ENCODE measurements around the gene TECTA. TPM values are rescaled to one million over a fixed set of nuclear protein-coding genes. Genes with fewer than 3 reads are reported as not detected.
"Not testable (repeated sequence)": the region's sequence is repeated elsewhere in the genome, so short reads cannot be mapped to it uniquely, and the experiment has no call there.

TECTA gene
- polyA plus RNA-seq, 2 of the 4 experiments (the other 2 are of a cell fraction), result 0.05 to 0.14 TPM

DNA sequence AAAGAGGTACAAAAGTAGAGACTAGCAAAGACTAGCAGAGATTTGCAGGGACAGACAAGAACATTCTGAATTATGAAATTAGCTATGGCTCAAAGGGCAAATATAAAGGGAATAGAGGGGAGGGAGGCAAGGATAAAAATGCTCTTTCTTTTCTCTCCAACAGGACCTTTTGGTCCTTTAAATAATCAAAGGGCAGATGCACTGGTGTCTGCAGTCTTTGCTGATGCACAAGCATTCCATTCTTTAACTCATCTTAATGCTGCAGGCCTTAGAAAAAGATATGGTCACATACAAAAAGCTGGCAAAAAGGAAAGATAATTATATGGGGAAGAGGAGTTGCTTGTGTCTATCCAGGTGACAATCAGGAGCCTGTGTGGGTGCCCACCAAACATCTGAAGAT is 137.9 kb downstream of the TECTA start:
- POLR2A ChIA-PET, result no interaction called here
- H3K27ac ChIP-seq, result no peak overlapping the region
- DNase-seq (ENCODE audit: low read depth in 1 of 2, low spot score in 1 of 2) (no peak), ATAC-seq (no peak), FAIRE-seq (no peak)
- TF ChIP-seq, protein P1, sequence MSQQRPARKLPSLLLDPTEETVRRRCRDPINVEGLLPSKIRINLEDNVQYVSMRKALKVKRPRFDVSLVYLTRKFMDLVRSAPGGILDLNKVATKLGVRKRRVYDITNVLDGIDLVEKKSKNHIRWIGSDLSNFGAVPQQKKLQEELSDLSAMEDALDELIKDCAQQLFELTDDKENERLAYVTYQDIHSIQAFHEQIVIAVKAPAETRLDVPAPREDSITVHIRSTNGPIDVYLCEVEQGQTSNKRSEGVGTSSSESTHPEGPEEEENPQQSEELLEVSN (IDR thresholded peaks at IDR 0.05; ENCODE audit: borderline replicate concordance, low read depth), result no peak
- TF ChIP-seq CBX2 (IDR thresholded peaks at IDR 0.05; ENCODE audit: borderline replicate concordance, low read depth) (no peak), GATA3 (IDR thresholded peaks at IDR 0.05; ENCODE audit: borderline replicate concordance) (no peak), RNF2 (IDR thresholded peaks at IDR 0.05; ENCODE audit: borderline replicate concordance, low read depth) (no peak), FOSB (CRISPR knock-in tag; IDR thresholded peaks at IDR 0.05) (no peak), NFE2L2 (conservative IDR thresholded peaks at IDR 0.05; ENCODE audit: low read length) (no peak), KDM1A (IDR thresholded peaks at IDR 0.05; ENCODE audit: low read depth) (no peak), SREBF2 (IDR thresholded peaks at IDR 0.05) (no peak), CBX8 (IDR thresholded peaks at IDR 0.05) (no peak), HDAC2 (IDR thresholded peaks at IDR 0.05) (no peak)
- H3K4me1 ChIP-seq, result no peaks in the 10 kb centered on the region
- no peak overlapping the region for H3K4me2 ChIP-seq
- H3K4me3 ChIP-seq, result no peak overlapping the region
- CTCF ChIA-PET, result no interaction called here
- H3K9me3 ChIP-seq, result no peaks in the 10 kb centered on the region

DNA sequence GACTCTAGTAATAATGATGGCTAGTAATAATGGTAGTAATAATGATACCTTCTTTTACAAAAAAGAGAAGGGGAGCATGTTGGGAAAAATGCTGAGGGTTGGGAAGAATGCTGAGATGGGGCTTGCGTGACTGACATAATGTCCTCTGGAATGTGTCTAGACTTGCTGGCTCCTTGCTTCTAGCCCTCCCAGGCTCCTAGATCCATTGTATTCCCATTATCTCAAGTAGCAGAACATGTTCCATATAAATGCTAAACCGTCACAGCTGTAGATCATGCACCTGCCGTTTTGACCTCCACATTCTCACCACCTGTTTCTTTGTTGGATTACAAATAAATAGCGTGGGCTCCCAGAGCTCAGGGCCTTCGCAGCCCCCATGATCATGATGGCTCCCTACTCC is 139.0 kb downstream of the TECTA start:
- POLR2A ChIA-PET; DNase-seq (ENCODE audit: low read depth in 1 of 2, low spot score in 1 of 2); H3K4me2 ChIP-seq; H3K27ac ChIP-seq; CTCF ChIA-PET; H3K4me1 ChIP-seq; ATAC-seq; H3K9me3 ChIP-seq; H3K4me3 ChIP-seq; FAIRE-seq: not testable (repeated sequence)
- WGBS (ENCODE audit: missing lambda C conversion rate), result 18% methylated on average over 5 of the region's 5 CpGs

DNA sequence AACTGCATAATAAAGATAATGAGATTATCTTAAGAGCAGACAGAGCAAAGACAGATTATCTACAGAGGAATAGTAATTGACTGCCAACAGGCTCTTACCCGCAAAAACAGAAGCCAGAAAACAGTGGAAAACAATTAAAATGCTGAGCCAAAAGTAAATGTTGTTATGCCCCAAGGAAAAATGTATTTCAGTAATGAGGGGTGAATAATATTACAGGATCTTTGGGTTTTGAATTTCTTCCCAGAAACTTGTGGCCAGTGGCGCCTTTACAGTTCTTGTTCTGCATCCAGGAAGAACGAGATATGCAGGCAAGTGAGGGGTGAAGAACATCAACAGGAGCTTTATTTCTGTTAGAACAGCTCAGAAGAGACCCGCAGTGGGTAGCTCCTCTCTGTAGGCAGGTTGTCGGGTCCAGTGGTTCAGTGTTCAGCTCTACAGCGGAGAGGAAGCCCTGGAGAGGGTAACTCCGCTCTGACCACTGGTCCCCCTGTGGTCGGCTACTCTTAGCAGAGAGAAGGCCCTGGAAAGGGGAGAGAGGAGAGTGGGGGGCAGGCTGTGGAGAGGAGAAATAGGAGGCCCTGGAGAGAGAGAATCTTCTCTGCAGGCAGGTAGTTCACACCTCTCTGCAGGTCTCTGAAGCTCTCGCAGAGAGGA is 139.7 kb downstream of the TECTA start:
- FAIRE-seq (no peak), DNase-seq (ENCODE audit: low read depth in 1 of 2, low spot score in 1 of 2) (no peak), ATAC-seq (no peak)
- Histone ChIP-seq H3K4me1 (no peaks in the 10 kb centered on the region), H3K9me3 (no peaks in the 10 kb centered on the region), H3K4me3 (no peak overlapping the region), H3K4me2 (no peak overlapping the region), H3K27ac (no peak overlapping the region)
- WGBS (ENCODE audit: missing lambda C conversion rate), result 53% methylated on average over 8 of the region's 9 CpGs
- TF ChIP-seq, protein P2, sequence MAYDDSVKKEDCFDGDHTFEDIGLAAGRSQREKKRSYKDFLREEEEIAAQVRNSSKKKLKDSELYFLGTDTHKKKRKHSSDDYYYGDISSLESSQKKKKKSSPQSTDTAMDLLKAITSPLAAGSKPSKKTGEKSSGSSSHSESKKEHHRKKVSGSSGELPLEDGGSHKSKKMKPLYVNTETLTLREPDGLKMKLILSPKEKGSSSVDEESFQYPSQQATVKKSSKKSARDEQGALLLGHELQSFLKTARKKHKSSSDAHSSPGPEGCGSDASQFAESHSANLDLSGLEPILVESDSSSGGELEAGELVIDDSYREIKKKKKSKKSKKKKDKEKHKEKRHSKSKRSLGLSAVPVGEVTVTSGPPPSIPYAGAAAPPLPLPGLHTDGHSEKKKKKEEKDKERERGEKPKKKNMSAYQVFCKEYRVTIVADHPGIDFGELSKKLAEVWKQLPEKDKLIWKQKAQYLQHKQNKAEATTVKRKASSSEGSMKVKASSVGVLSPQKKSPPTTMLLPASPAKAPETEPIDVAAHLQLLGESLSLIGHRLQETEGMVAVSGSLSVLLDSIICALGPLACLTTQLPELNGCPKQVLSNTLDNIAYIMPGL (CRISPR knock-in tag; IDR thresholded peaks at IDR 0.05; ENCODE audit: borderline replicate concordance), result no peak
- TF ChIP-seq JUNB (IDR thresholded peaks at IDR 0.05) (no peak), KDM5A (IDR thresholded peaks at IDR 0.05) (no peak), CHD2 (IDR thresholded peaks at IDR 0.05; ENCODE audit: low read length, partially characterized antibody) (no peak), FOXS1 (CRISPR knock-in tag; IDR thresholded peaks at IDR 0.05) (no peak), MYC (IDR thresholded peaks at IDR 0.05; ENCODE audit: borderline replicate concordance, low read length) (no peak), ZNF302 (CRISPR knock-in tag; IDR thresholded peaks at IDR 0.05) (no peak), RFX5 (IDR thresholded peaks at IDR 0.05) (no peak)
- TF ChIP-seq, protein P3, sequence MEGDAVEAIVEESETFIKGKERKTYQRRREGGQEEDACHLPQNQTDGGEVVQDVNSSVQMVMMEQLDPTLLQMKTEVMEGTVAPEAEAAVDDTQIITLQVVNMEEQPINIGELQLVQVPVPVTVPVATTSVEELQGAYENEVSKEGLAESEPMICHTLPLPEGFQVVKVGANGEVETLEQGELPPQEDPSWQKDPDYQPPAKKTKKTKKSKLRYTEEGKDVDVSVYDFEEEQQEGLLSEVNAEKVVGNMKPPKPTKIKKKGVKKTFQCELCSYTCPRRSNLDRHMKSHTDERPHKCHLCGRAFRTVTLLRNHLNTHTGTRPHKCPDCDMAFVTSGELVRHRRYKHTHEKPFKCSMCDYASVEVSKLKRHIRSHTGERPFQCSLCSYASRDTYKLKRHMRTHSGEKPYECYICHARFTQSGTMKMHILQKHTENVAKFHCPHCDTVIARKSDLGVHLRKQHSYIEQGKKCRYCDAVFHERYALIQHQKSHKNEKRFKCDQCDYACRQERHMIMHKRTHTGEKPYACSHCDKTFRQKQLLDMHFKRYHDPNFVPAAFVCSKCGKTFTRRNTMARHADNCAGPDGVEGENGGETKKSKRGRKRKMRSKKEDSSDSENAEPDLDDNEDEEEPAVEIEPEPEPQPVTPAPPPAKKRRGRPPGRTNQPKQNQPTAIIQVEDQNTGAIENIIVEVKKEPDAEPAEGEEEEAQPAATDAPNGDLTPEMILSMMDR (IDR thresholded peaks at IDR 0.05), result no peak
- TF ChIP-seq, protein P4, sequence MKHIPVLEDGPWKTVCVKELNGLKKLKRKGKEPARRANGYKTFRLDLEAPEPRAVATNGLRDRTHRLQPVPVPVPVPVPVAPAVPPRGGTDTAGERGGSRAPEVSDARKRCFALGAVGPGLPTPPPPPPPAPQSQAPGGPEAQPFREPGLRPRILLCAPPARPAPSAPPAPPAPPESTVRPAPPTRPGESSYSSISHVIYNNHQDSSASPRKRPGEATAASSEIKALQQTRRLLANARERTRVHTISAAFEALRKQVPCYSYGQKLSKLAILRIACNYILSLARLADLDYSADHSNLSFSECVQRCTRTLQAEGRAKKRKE (CRISPR knock-in tag; IDR thresholded peaks at IDR 0.05; ENCODE audit: low read depth), result no peak
- ChIA-PET CTCF (no interaction called here), POLR2A (no interaction called here)

Other genes starting within 250 kb of the TECTA start
- gene TBCEL, start 77.1 kb upstream of the TECTA start, polyA plus RNA-seq (2011; rRNA removed), result 10.9 and 11.9 TPM in 2 replicates
- gene TBCEL, start 77.1 kb upstream of the TECTA start, polyA plus RNA-seq (2017; fragmentation: RNase III; extraction: RNeasy Plus Mini Kit Qiagen cat#74134 plus additional on column Dnase treatment), result 5.9 to 6.6 TPM (median 6.1 TPM) in 3 replicates
- gene SC5D, start 191.5 kb downstream of the TECTA start, polyA plus RNA-seq (2011; rRNA removed), result 28.1 and 47.4 TPM in 2 replicates
- gene SC5D, start 191.5 kb downstream of the TECTA start, polyA plus RNA-seq (2017; fragmentation: RNase III; extraction: RNeasy Plus Mini Kit Qiagen cat#74134 plus additional on column Dnase treatment), result 13.1 to 18.1 TPM (median 17.2 TPM) in 3 replicates